Naive thymus-derived CD4-positive, alpha-beta T cell (primary cell): ENCODE measurements around the gene RIPOR1. TPM values are rescaled to one million over a fixed set of nuclear protein-coding genes. Genes with fewer than 3 reads are reported as not detected.
"Not testable (repeated sequence)": the region's sequence is repeated elsewhere in the genome, so short reads cannot be mapped to it uniquely, and the experiment has no call there.

Source experiments
- ATAC-seq: fragments of 150-1000 bp; cut with Tn5 transposase; 2 replicates; pipeline ENCODE4 v1.10.0; 2021; ENCODE audit warnings: mild to moderate bottlenecking, moderate library complexity
- CTCF ChIA-PET: fragments of 350-600 bp; sonication (Branson Sonifier 250); formaldehyde crosslinking; loops from one replicate; lab custom pipeline; 2021; ENCODE audit warnings: antibody characterized with exemption; lab: Charles Lee
- POLR2A ChIA-PET: fragments of 350-600 bp; sonication (Branson Sonifier 250); formaldehyde crosslinking; loops from one replicate; lab custom pipeline; 2021; ENCODE audit warnings: antibody characterized with exemption, inconsistent platforms; lab: Charles Lee
- DNase-seq, 9 donors: peaks; one replicate each; pipeline versions ENCODE4 v3.0.0 to v3.0.0-alpha.2; 2020 to 2022; ENCODE audit warnings: mixed read lengths in 1 of 9
- H3K27ac ChIP-seq: one replicate; pipeline ENCODE4 v1.7.0; 2013; ENCODE audit warnings: mild to moderate bottlenecking, low read depth, low read length, moderate library complexity
- H3K27me3 ChIP-seq, 2 donors: one replicate each; pipeline ENCODE4 v1.7.0; 2013; ENCODE audit warnings: low read length in 2 of 2, mild to moderate bottlenecking in 2 of 2, moderate library complexity in 2 of 2; ENCODE audit not compliant: control insufficient read depth in 2 of 2, insufficient read depth in 2 of 2
- H3K36me3 ChIP-seq, 3 experiments: 1 replicate in 2 of 3; 2 replicates in 1 of 3; pipeline ENCODE4 v1.7.0; 2013; ENCODE audit warnings: low read length in 3 of 3, mild to moderate bottlenecking in 3 of 3, moderate library complexity in 1 of 3; ENCODE audit not compliant: insufficient read depth in 3 of 3, control insufficient read depth in 2 of 3
- H3K4me1 ChIP-seq, 2 donors: one replicate each; pipeline ENCODE4 v1.7.0; 2013; ENCODE audit warnings: low read length in 2 of 2, mild to moderate bottlenecking in 2 of 2, moderate library complexity in 1 of 2; ENCODE audit not compliant: control insufficient read depth in 2 of 2, insufficient read depth in 2 of 2
- H3K4me3 ChIP-seq: 2 replicates; pipeline ENCODE4 v1.7.0; 2013; ENCODE audit warnings: mild to moderate bottlenecking, low read length
- H3K9me3 ChIP-seq, 3 experiments: 1 replicate in 2 of 3; 2 replicates in 1 of 3; pipeline ENCODE4 v1.7.0; 2013; ENCODE audit warnings: low read length in 3 of 3; ENCODE audit not compliant: control insufficient read depth in 2 of 3
- H3K27ac Mint-ChIP-seq, 9 donors: one replicate each; pipeline ENCODE4 v1.8.0; 2020 to 2022; ENCODE audit warnings: mixed read lengths in 9 of 9, mild to moderate bottlenecking in 8 of 9, moderate library complexity in 5 of 9, inconsistent platforms in 2 of 9
- H3K27me3 Mint-ChIP-seq, 5 donors: one replicate each; pipeline ENCODE4 v1.8.0; 2021 to 2022; ENCODE audit warnings: mixed read lengths in 5 of 5, mild to moderate bottlenecking in 1 of 5
- H3K36me3 Mint-ChIP-seq, 5 donors: one replicate each; pipeline ENCODE4 v1.8.0; 2020 to 2022; ENCODE audit warnings: mixed read lengths in 5 of 5, mild to moderate bottlenecking in 3 of 5, inconsistent platforms in 1 of 5
- H3K4me1 Mint-ChIP-seq, 7 donors: one replicate each; pipeline ENCODE4 v1.8.0; 2020 to 2022; ENCODE audit warnings: mixed read lengths in 7 of 7, mild to moderate bottlenecking in 3 of 7, inconsistent platforms in 1 of 7
- H3K4me3 Mint-ChIP-seq, 10 donors: one replicate each; pipeline ENCODE4 v1.8.0; 2020 to 2022; ENCODE audit warnings: mild to moderate bottlenecking in 10 of 10, mixed read lengths in 10 of 10, moderate library complexity in 6 of 10, inconsistent platforms in 2 of 10
- H3K9me3 Mint-ChIP-seq, 11 donors: one replicate each; pipeline ENCODE4 v1.8.0; 2020 to 2022; ENCODE audit warnings: mixed read lengths in 11 of 11, mild to moderate bottlenecking in 4 of 11, inconsistent platforms in 1 of 11, moderate library complexity in 1 of 11
- intact Hi-C, 2 donors: fragments of 100-400 bp; cut with micrococcal nuclease; formaldehyde crosslinking; loops; one replicate each; pipeline ENCODE4 v1.15.1; 2023
- polyA plus RNA-seq, 2 donors: library from polyadenylated mRNA; unstranded; fragments of 300-500 nt; fragmentation: Illumina TruSeq; gene quantifications; one replicate each; pipeline ENCODE4 v1.2.3, GENCODE V29; 2021
- total RNA-seq, 6 experiments: library from RNA in 5 of 6; stranded (reverse) in 5 of 6; gene quantifications; 1 replicate in 5 of 6; 2 replicates in 1 of 6; pipeline ENCODE4 v1.2.3 and lab custom pipeline; 2021 to 2026

RIPOR1 gene
- total and polyA plus RNA-seq, 7 experiments from 2014 or later = 2.5 to 103 (median 47.2) TPM

GRCh38 chr16:67513892-67514291, 14.7 kb upstream of the RIPOR1 start:
- not testable (repeated sequence) for ATAC-seq, H3K36me3 ChIP-seq, H3K27me3 ChIP-seq, H3K4me3 Mint-ChIP-seq, H3K27ac Mint-ChIP-seq, H3K4me3 ChIP-seq, H3K27ac ChIP-seq, H3K9me3 Mint-ChIP-seq, H3K36me3 Mint-ChIP-seq, H3K9me3 ChIP-seq, H3K27me3 Mint-ChIP-seq, H3K4me1 ChIP-seq
- H3K4me1 Mint-ChIP-seq = peaks cover 11 to 33% (median 24%) of the 10 kb centered on the region in 7 donors
- intact Hi-C loops = loop anchor here (1.0 kb wide), 3 partner anchors 10 to 33 kb away; partner anchors contain the start of gene ATP6V0D1 (in 2 of the 2)
- POLR2A ChIA-PET = interaction anchor here (0.6 to 2.6 kb wide), 10 partner anchors 9 to 152 kb away, joined by 3 to 16 read pairs (median 4); partner anchors contain the start of genes AGRP and ATP6V0D1
- CTCF ChIA-PET = interaction anchor here (0.6 to 10.0 kb wide), 20 partner anchors 9 to 863 kb away, joined by 3 to 174 read pairs (median 4); partner anchors contain the start of genes ACD, AGRP, ATP6V0D1 and C16orf86
- DNase-seq = peak in 1 of 9 donors; percentile 24

- Histone ChIP-seq H3K36me3 (no peaks in the 10 kb centered on the region), H3K4me3 (no peak overlapping the region), H3K27me3 (no peaks in the 10 kb centered on the region), H3K27ac (no peak overlapping the region), H3K9me3 (no peaks in the 10 kb centered on the region), H3K4me1 (peaks cover 4 to 5% of the 10 kb centered on the region in 2 donors)
- CTCF ChIA-PET = interaction anchor here (0.6 to 10.0 kb wide), 18 partner anchors 9 to 841 kb away, joined by 3 to 174 read pairs (median 5); partner anchors contain the start of genes ACD, AGRP, ATP6V0D1 and CARMIL2
- peak; percentile 91 for ATAC-seq
- Mint-ChIP-seq H3K9me3 (no peaks in the 10 kb centered on the region), H3K36me3 (no peaks in the 10 kb centered on the region), H3K27me3 (peaks cover 0 to 5% (median 0%) of the 10 kb centered on the region in 5 donors), H3K4me3 (peak overlapping the region in 2 of 10 donors; percentile 24 to 63), H3K4me1 (peaks cover 13 to 28% (median 21%) of the 10 kb centered on the region in 7 donors), H3K27ac (peak overlapping the region in 7 of 9 donors; percentile 14 to 61 (median 40))
- POLR2A ChIA-PET = interaction anchor here (0.6 to 2.6 kb wide), 8 partner anchors 10 to 152 kb away, joined by 3 to 16 read pairs (median 4); partner anchors contain the start of genes AGRP and ATP6V0D1
- intact Hi-C loops = loop anchor here (1.0 kb wide), 3 partner anchors 10 to 33 kb away; partner anchors contain the start of gene ATP6V0D1 (in 2 of the 2)
- peak; percentile 54 to 83 (median 76) for DNase-seq
Measured at GRCh38 chr16:67514382-67514828, 14.2 kb upstream of the RIPOR1 start.

- H3K9me3 Mint-ChIP-seq = no peaks in the 10 kb centered on the region
- intact Hi-C loops = no loop called here
- Histone ChIP-seq H3K36me3 (no peaks in the 10 kb centered on the region), H3K27me3 (no peaks in the 10 kb centered on the region), H3K4me3 (no peak overlapping the region), H3K9me3 (no peaks in the 10 kb centered on the region), H3K27ac (no peak overlapping the region), H3K4me1 (peaks cover 8 to 9% of the 10 kb centered on the region in 2 donors)
- peaks cover 20 to 31% (median 30%) of the 10 kb centered on the region in 7 donors for H3K4me1 Mint-ChIP-seq
- ChIA-PET POLR2A (interaction anchor here (0.6 kb wide), 1 partner anchor 18 kb away, joined by 6 read pairs; no protein-coding TSS in a partner anchor), CTCF (interaction anchor here (0.6 to 10.0 kb wide), 11 partner anchors 9 to 153 kb away, joined by 3 to 174 read pairs (median 4); partner anchors contain the start of genes AGRP, ATP6V0D1 and CARMIL2)
- H3K4me3 Mint-ChIP-seq = no peak overlapping the region
- H3K36me3 Mint-ChIP-seq = peaks cover 0 to 1% (median 0%) of the 10 kb centered on the region in 5 donors
- DNase-seq = no peak
- ATAC-seq = no peak
- peaks cover 0 to 7% (median 0%) of the 10 kb centered on the region in 5 donors for H3K27me3 Mint-ChIP-seq
- peak overlapping the region in 1 of 9 donors; percentile 23 for H3K27ac Mint-ChIP-seq
Measured at GRCh38 chr16:67516296-67517154, 12.1 kb upstream of the RIPOR1 start.

- Mint-ChIP-seq H3K4me3 (no peak overlapping the region), H3K27ac (no peak overlapping the region), H3K4me1 (peaks cover 19 to 34% (median 30%) of the 10 kb centered on the region in 7 donors), H3K27me3 (peaks cover 0 to 7% (median 0%) of the 10 kb centered on the region in 5 donors), H3K9me3 (no peaks in the 10 kb centered on the region), H3K36me3 (peaks cover 0 to 1% (median 0%) of the 10 kb centered on the region in 5 donors)
- no peak for ATAC-seq
- DNase-seq = no peak
- H3K36me3 ChIP-seq = no peaks in the 10 kb centered on the region
- CTCF ChIA-PET = interaction anchor here (0.6 to 10.0 kb wide), 10 partner anchors 9 to 174 kb away, joined by 3 to 174 read pairs (median 4); partner anchors contain the start of genes AGRP, ATP6V0D1 and CARMIL2
- intact Hi-C loops = no loop called here
- H3K4me3 ChIP-seq = no peak overlapping the region
- POLR2A ChIA-PET = no interaction called here
- H3K9me3 ChIP-seq = no peaks in the 10 kb centered on the region
- H3K27ac ChIP-seq = no peak overlapping the region
- peaks cover 11 to 12% of the 10 kb centered on the region in 2 donors for H3K4me1 ChIP-seq
- H3K27me3 ChIP-seq = no peaks in the 10 kb centered on the region
Measured at GRCh38 chr16:67517155-67517445, 11.5 kb upstream of the RIPOR1 start.

GRCh38 chr16:67517661-67518423, 10.8 kb upstream of the RIPOR1 start:
- POLR2A ChIA-PET = no interaction called here
- Mint-ChIP-seq H3K27ac (peak overlapping the region in 1 of 9 donors; percentile 28), H3K27me3 (peaks cover 0 to 9% (median 0%) of the 10 kb centered on the region in 5 donors), H3K36me3 (peaks cover 0 to 1% (median 0%) of the 10 kb centered on the region in 5 donors), H3K9me3 (no peaks in the 10 kb centered on the region), H3K4me3 (no peak overlapping the region), H3K4me1 (peaks cover 17 to 38% (median 31%) of the 10 kb centered on the region in 7 donors)
- peaks cover 11 to 12% of the 10 kb centered on the region in 2 donors for H3K4me1 ChIP-seq
- H3K36me3 ChIP-seq = no peaks in the 10 kb centered on the region
- intact Hi-C loops = no loop called here
- no peak overlapping the region for H3K4me3 ChIP-seq
- no peak overlapping the region for H3K27ac ChIP-seq
- H3K9me3 ChIP-seq = no peaks in the 10 kb centered on the region
- ATAC-seq (no peak), DNase-seq (no peak)
- CTCF ChIA-PET = interaction anchor here (1.0 to 10.0 kb wide), 7 partner anchors 24 to 174 kb away, joined by 3 to 174 read pairs (median 4); partner anchors contain the start of genes AGRP, ATP6V0D1 and CARMIL2
- no peaks in the 10 kb centered on the region for H3K27me3 ChIP-seq
